Hepatocyte (in vitro differentiated cells): ENCODE data around the gene ALOX12B. TPM values are rescaled to one million over a fixed set of nuclear protein-coding genes. Genes with fewer than 3 reads are reported as not detected.
A peak's percentile ranks its signal among the peaks of the same experiment; 100 is the strongest.
"Not testable (repeated sequence)": the region's sequence is repeated elsewhere in the genome, so short reads cannot be mapped to it uniquely, and the experiment has no call there.

Experiments
- DNase-seq: peaks from one replicate; pipeline ENCODE4 v3.0.0-alpha.2; 2016; ENCODE audit warnings: low spot score
- H2AFZ ChIP-seq: fragments of 200-600 bp; sonication (generic); 2 replicates; pipeline ENCODE4 v1.6.0; 2016; ENCODE audit warnings: antibody characterized with exemption, mild to moderate bottlenecking
- H3K27ac ChIP-seq: fragments of 200-600 bp; sonication (generic); 2 replicates; pipeline ENCODE4 v1.5.1; 2016; ENCODE audit warnings: mild to moderate bottlenecking
- H3K27me3 ChIP-seq: fragments of 200-600 bp; sonication (generic); 2 replicates; pipeline ENCODE4 v1.6.1; 2016
- H3K36me3 ChIP-seq: fragments of 200-600 bp; sonication (generic); replicated peaks from 2 replicates; pipeline ENCODE4 v1.5.1; 2016; ENCODE audit warnings: low read depth; ENCODE audit not compliant: insufficient read depth
- H3K4me1 ChIP-seq: fragments of 200-600 bp; sonication (generic); 2 replicates; pipeline ENCODE4 v1.5.1; 2016; ENCODE audit warnings: mild to moderate bottlenecking, moderate library complexity; ENCODE audit not compliant: insufficient read depth
- H3K4me2 ChIP-seq: fragments of 200-600 bp; sonication (generic); 2 replicates; pipeline ENCODE4 v1.6.0; 2016
- H3K4me3 ChIP-seq: fragments of 200-600 bp; sonication (generic); 2 replicates; pipeline ENCODE4 v1.5.1; 2016; ENCODE audit warnings: mild to moderate bottlenecking
- H3K79me2 ChIP-seq: fragments of 200-600 bp; sonication (generic); 2 replicates; pipeline ENCODE4 v1.6.0; 2017; ENCODE audit warnings: mild to moderate bottlenecking
- H3K9me2 ChIP-seq: fragments of 200-600 bp; sonication (generic); replicated peaks from 2 replicates; pipeline ENCODE4 v1.6.0; 2017; ENCODE audit warnings: mild to moderate bottlenecking; ENCODE audit not compliant: insufficient read depth
- H3K9me3 ChIP-seq: fragments of 200-600 bp; sonication (generic); 2 replicates; pipeline ENCODE4 v1.5.1; 2016; ENCODE audit warnings: low read depth, mild to moderate bottlenecking
- H4K20me1 ChIP-seq: fragments of 200-600 bp; sonication (generic); 2 replicates; pipeline ENCODE4 v1.6.0; 2016; ENCODE audit warnings: mild to moderate bottlenecking; ENCODE audit not compliant: insufficient read depth, poor library complexity, severe bottlenecking
- EZH2 ChIP-seq: fragments of 200-600 bp; sonication (generic); IDR thresholded peaks from 2 replicates; pipeline ENCODE4 v1.6.1; 2016; ENCODE audit warnings: antibody characterized with exemption, mild to moderate bottlenecking, borderline replicate concordance
- EZH2phosphoT487 ChIP-seq: fragments of 200-600 bp; sonication (generic); IDR thresholded peaks from one replicate; pipeline ENCODE4 v1.6.1; 2018; ENCODE audit warnings: antibody characterized with exemption, mild to moderate bottlenecking, low read depth, moderate library complexity; ENCODE audit not compliant: unreplicated experiment, severe bottlenecking
- WGBS: methylation state at CpG from one replicate; pipeline ENCODE4 v1.1.6; 2016; ENCODE audit warnings: low lambda C conversion rate; ENCODE audit errors: missing lambda C conversion rate; 5-methylcytosine and 5-hydroxymethylcytosine counted together
- polyA plus RNA-seq: library from polyadenylated mRNA; unstranded; fragments of >200 nt; fragmentation: Nextera tagmentation; extraction: Ambion mirVana; gene quantifications from 2 replicates; pipeline ENCODE4 v1.2.1, GENCODE V29; 2016
- total RNA-seq: library from RNA; depleted of rRNA; stranded (reverse); fragments of >200 nt; gene quantifications from 2 replicates; pipeline ENCODE4 v1.2.3, GENCODE V29; 2014
- TF ChIP-seq, protein P1 (sequence below): fragments of 200-600 bp; sonication (generic); IDR thresholded peaks from 2 replicates; pipeline ENCODE4 v1.5.1; 2016; ENCODE audit warnings: antibody characterized with exemption, mild to moderate bottlenecking; ENCODE audit not compliant: poor library complexity

ALOX12B gene
- total and polyA plus RNA-seq, 2 experiments from 2014 or later: 1.8 to 2.0 TPM

DNA sequence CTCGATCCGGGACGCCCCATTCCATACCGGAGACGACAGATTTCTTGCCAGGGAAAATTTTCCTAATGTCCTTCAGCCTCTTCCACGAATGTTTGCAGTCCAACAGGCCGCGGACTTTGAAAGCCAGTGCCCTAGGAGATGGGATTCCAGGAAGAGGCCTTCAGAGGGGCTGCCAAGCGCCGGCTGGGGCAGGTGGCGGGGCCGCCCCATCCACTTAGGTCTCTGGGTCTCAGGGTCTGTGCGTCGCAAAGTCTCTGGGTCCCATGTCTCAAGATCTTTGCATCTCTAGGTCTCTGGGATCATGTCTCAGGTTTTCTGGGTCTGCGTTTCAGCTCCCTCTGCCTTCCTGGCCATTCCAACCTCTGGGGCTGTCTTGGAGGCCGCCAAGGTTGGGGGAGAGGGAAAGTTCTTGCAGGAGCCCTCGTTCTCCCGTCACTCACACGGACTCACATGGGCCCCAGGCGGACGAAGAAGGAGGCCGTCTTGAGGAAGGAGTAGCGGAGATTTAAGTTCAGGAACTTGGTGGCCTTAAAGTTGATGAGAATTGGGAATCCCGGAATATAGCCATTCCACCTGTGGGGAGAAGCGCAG lies 7.2 kb downstream of the ALOX12B start:
- peaks cover 9% of the 10 kb centered on the region for H3K27me3 ChIP-seq
- TF ChIP-seq EZH2 (no peak), EZH2phosphoT487 (no peak)
- TF ChIP-seq, protein P1, sequence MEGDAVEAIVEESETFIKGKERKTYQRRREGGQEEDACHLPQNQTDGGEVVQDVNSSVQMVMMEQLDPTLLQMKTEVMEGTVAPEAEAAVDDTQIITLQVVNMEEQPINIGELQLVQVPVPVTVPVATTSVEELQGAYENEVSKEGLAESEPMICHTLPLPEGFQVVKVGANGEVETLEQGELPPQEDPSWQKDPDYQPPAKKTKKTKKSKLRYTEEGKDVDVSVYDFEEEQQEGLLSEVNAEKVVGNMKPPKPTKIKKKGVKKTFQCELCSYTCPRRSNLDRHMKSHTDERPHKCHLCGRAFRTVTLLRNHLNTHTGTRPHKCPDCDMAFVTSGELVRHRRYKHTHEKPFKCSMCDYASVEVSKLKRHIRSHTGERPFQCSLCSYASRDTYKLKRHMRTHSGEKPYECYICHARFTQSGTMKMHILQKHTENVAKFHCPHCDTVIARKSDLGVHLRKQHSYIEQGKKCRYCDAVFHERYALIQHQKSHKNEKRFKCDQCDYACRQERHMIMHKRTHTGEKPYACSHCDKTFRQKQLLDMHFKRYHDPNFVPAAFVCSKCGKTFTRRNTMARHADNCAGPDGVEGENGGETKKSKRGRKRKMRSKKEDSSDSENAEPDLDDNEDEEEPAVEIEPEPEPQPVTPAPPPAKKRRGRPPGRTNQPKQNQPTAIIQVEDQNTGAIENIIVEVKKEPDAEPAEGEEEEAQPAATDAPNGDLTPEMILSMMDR: no peak
- no peak for DNase-seq
- no peaks in the 10 kb centered on the region for H4K20me1 ChIP-seq
- no peaks in the 10 kb centered on the region for H3K9me2 ChIP-seq
- H3K4me3 ChIP-seq: no peak overlapping the region
- peaks cover 5% of the 10 kb centered on the region for H3K4me1 ChIP-seq
- peak overlapping the region; percentile 97 for H3K4me2 ChIP-seq
- 32% methylated on average over 25 of the region's 25 CpGs for WGBS
- H3K27ac ChIP-seq: peak overlapping the region; percentile 10
- H3K79me2 ChIP-seq: no peaks in the 10 kb centered on the region
- no peaks in the 10 kb centered on the region for H3K36me3 ChIP-seq
- H3K9me3 ChIP-seq: no peaks in the 10 kb centered on the region
- peak overlapping the region; percentile 84 for H2AFZ ChIP-seq

DNA sequence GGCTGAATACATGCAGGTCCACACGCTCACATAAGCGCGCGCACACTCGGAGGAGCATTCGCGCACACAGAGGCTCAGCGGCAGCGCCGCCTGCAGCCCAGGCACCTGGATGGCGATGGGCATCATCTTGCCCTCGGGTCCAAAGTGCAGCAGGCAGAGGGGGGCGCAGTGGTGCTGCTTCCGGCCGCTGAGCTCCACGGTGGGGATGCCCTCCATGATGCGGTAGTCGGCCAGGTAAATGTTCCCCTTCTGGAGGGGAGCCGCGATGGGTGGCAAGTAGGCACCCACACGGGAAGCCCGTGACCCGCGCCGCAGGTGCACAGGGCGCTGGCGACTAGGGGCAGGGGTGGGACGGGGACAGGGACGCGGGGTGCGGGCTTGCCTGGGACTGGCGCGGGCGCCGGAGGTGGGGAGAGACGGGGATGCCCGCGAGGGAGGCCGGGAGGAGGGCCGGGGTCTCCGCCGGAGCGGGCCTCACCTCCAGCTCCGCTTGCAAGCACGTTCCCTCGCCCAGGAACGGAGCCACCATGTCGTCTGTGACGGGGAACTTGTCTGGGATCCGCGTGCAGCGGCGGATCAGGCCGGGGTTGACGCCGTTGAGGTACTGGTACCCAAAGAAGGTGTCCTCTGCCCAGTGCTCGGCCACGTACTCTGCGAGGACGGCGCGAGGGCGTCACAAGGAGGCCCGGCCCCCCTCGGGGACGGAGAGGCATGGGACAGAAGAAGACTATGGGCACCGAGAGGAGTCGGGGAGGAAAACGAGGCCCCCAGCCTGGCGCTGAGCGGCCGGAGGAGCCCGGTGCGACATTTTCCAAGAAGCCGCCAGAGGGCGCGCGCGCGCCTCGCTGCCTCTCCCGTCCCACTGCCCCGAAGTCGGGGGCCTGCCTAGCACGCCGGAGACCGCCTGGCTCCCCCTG lies 8.0 kb downstream of the ALOX12B start:
- Histone ChIP-seq H3K4me1 (peaks cover 5% of the 10 kb centered on the region), H3K4me2 (peak overlapping the region; percentile 97), H3K9me3 (no peaks in the 10 kb centered on the region), H3K36me3 (no peaks in the 10 kb centered on the region), H4K20me1 (no peaks in the 10 kb centered on the region), H3K27ac (peak overlapping the region; percentile 48), H3K9me2 (no peaks in the 10 kb centered on the region), H3K79me2 (no peaks in the 10 kb centered on the region), H3K4me3 (peak overlapping the region; percentile 50), H3K27me3 (peaks cover 16% of the 10 kb centered on the region), H2AFZ (peak overlapping the region; percentile 84)
- peak; percentile 87 for DNase-seq
- TF ChIP-seq, protein P1: peak; percentile 88
- TF ChIP-seq EZH2 (no peak), EZH2phosphoT487 (no peak)
- WGBS: 2% methylated on average over 54 of the region's 87 CpGs

DNA sequence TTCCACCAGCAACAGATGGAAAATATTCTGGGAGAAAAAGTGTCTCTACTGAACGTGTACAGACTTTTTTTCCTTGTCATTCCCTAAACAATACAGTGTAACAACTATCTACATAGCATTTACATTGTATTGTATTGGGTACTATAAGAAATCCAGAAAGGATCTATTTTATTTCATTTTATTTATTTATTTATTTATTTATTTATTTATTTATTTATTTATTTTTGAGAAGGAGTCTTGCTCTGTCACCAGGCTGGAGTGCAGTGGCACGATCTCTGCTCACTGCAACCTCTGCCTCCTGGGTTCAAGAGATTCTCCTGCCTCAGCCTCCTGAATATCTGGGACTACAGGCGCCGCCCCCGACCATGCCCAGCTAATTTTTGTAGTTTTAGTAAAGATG lies 9.6 kb downstream of the ALOX12B start:
- not testable (repeated sequence) for H3K9me2 ChIP-seq
- 89% methylated on average over 5 of the region's 5 CpGs for WGBS
- H3K27me3 ChIP-seq: peaks cover 32% of the 10 kb centered on the region

More for the DNA sequence above, 9.6 kb downstream of the ALOX12B start:
- not testable (repeated sequence) for DNase-seq, H3K9me3 ChIP-seq, H4K20me1 ChIP-seq, H3K79me2 ChIP-seq, H3K4me3 ChIP-seq, H3K4me2 ChIP-seq, H2AFZ ChIP-seq, H3K36me3 ChIP-seq, H3K27ac ChIP-seq
- H3K4me1 ChIP-seq: peaks cover 11% of the 10 kb centered on the region
